Measurements from ENCODE around the gene FBXO30. TPM values are rescaled to one million over a fixed set of nuclear protein-coding genes. Genes with fewer than 3 reads are reported as not detected.

The FBXO30 gene
- total RNA-seq, 4 donors from 2014 or later: 7.2 to 12.6 (median 10.4) TPM

DNA sequence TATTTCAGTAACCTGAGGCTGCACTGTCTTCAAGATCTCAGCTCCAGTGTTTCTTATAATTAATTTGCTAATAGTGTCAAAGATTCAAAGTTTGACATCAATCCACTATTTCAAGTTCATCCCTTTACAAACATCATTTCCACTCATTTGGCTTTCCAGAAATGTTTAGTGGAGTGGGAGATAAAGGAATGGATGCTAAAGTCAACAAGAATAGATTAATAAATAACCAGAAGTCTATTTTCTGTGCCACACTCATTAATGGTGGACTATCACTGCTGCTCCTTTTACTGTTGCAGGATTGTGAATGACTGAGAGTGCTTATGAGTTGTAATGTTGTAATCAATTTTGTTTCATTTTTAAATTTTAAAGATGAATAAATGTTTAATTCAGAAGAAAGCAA, 50.9 kb downstream of the FBXO30 start:
- ATAC-seq (ENCODE audit: low FRiP score) (no peak), DNase-seq (ENCODE audit: low spot score) (no peak)
- TF ChIP-seq, protein P1, sequence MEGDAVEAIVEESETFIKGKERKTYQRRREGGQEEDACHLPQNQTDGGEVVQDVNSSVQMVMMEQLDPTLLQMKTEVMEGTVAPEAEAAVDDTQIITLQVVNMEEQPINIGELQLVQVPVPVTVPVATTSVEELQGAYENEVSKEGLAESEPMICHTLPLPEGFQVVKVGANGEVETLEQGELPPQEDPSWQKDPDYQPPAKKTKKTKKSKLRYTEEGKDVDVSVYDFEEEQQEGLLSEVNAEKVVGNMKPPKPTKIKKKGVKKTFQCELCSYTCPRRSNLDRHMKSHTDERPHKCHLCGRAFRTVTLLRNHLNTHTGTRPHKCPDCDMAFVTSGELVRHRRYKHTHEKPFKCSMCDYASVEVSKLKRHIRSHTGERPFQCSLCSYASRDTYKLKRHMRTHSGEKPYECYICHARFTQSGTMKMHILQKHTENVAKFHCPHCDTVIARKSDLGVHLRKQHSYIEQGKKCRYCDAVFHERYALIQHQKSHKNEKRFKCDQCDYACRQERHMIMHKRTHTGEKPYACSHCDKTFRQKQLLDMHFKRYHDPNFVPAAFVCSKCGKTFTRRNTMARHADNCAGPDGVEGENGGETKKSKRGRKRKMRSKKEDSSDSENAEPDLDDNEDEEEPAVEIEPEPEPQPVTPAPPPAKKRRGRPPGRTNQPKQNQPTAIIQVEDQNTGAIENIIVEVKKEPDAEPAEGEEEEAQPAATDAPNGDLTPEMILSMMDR (IDR thresholded peaks at IDR 0.05): no peak

DNA sequence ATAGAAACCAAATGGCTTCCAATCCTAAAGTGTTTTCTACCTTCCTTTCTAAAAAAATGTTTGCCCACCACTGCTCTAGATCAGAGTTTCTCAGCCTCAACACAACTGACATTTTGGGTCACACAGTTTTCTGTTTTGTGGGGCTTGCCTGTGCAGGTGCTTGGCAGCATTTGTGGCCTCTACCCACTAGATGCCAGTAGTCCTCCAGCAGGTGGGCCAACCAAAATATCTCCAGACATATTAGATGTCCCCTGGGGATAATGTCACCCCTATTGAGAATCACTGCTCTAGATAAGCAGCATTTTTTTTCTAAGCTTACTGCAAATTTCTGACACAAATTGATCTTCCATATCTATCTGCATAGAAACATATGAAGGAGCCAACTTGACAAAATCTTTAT, 53.0 kb downstream of the FBXO30 start:
- DNase-seq (ENCODE audit: low spot score): no peak
- ATAC-seq (ENCODE audit: low FRiP score): no peak

DNA sequence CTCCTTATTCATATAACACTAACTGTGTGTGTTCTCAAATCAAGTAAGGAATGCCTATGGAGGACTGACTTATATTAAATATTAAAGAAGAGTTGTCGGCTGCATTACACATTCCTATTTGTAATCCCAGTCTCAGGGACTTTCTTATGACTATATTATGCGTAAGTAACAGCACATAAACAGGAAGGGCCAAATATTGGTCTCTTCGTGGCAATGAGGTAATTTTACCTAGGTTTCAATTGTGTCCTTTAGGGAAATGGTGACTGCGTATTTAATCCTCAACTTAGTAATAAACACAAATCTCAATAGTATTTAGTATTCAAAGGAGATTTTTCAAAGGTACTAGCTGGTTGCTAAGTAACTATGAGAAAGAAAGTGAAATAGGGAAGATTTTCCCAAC, 56.5 kb downstream of the FBXO30 start:
- no peak for DNase-seq (ENCODE audit: low spot score)
- TF ChIP-seq, protein P1 (IDR thresholded peaks at IDR 0.05): no peak
- no peak for ATAC-seq (ENCODE audit: low FRiP score)

More for the DNA sequence above, 53.0 kb downstream of the FBXO30 start:
- TF ChIP-seq, protein P1 (IDR thresholded peaks at IDR 0.05): no peak

DNA sequence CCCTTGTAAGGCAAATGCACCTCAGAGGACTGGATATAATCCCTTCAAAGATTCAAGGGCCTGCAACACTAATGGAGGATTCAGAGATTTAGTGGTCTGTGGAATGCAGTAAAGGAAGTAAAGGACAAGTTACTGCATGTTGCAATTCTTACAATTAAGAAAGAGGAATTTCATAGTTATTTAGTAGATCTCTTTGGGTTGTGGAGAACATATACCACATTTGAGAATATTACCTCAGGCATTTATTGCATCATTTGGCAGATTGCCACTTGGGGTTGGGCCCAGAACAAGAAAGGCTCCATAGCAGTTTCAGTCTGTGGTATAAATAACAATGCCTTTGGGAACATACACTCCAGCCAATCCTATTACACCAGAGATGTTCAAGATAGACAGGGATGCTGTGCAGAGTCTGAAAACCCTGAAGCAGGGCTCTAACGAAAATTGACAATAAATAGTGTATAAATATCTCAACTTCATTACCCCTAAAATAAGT, 58.4 kb downstream of the FBXO30 start:
- TF ChIP-seq, protein P1 (IDR thresholded peaks at IDR 0.05): no peak
- DNase-seq (ENCODE audit: low spot score) (no peak), ATAC-seq (ENCODE audit: low FRiP score) (no peak)

DNA sequence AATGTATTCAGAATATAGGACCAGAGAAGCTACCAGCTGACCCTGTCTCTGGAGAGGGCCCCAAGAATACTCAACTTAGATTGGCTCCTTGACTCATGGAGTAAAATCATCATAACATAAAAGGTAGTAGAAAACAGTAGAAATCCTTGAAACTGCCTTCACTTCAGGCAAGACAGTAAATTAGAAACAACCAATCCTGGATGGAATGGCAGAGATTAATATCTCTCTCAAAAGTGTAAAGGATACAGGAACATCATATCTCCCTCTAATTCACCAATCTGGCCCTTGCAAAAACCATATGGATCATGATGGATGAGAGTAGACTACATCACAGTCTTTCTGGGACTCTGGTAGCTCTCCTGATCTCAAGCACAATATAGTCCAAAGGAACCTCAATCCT, 58.9 kb downstream of the FBXO30 start:
- DNase-seq (ENCODE audit: low spot score) (no peak), ATAC-seq (ENCODE audit: low FRiP score) (no peak)
- TF ChIP-seq, protein P1 (IDR thresholded peaks at IDR 0.05): no peak

DNA sequence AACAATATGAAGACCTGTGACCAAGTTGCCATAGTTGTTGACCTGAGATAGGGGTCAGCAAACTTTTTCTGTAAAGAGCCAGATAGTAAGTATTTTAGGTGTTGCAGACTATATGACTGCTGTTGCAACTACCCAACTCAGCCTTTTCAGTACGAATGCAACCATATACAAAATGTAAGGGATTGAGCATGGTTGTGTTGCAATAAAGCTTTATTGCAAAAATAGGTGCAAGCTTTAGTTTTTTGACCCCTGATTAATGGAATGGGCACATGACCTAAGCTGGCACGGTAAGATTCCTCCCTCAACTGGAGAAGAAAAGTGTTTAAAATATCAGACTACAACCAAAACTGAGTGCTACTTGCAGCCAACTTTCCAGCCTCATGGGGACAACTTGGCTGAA, 62.0 kb downstream of the FBXO30 start:
- DNase-seq (ENCODE audit: low spot score) (no peak), ATAC-seq (ENCODE audit: low FRiP score) (no peak)
- TF ChIP-seq, protein P1 (IDR thresholded peaks at IDR 0.05): no peak

DNA sequence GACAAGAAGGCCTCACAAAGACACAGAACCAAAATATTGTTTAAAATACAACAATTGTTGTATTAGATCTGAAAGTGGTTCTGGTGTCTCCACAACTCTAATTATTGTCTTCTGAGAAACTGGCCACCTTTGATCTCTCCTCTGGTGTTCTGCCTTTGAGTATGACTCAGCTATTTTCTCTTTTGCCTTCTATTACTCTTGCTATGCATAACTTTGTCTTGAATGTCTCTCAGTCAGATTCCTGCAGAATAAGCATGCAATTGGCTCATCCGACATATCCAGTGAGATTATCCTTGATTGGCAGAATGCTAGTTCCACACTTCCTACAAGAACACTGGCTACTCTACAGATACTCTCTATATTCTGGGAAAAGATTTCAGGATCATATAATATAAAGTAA, 65.0 kb downstream of the FBXO30 start:
- TF ChIP-seq, protein P1 (IDR thresholded peaks at IDR 0.05): no peak
- DNase-seq (ENCODE audit: low spot score) (no peak), ATAC-seq (ENCODE audit: low FRiP score) (peak; percentile 83)

Data from omental fat pad (tissue), 4 donors.